Measurements from ENCODE around the gene CD44.

CD44 gene

GRCh38 chr11:35206616-35207015 is 67.6 kb downstream of the CD44 start:
- H3K9me2 ChIP-seq (replicated peaks; ENCODE audit: insufficient read depth, low read length): no peaks in the 10 kb centered on the region
- no peaks in the 10 kb centered on the region for H3K27me3 ChIP-seq (ENCODE audit: low read length)
- TF ChIP-seq CTCF (IDR thresholded peaks at IDR 0.05; ENCODE audit: insufficient read depth, low read length, poor library complexity, severe bottlenecking) (no peak), EZH2phosphoT487 (conservative IDR thresholded peaks at IDR 0.05; ENCODE audit: low read length) (no peak)
- no peak overlapping the region for H3K4me3 ChIP-seq (ENCODE audit: insufficient read depth, low read length, poor library complexity, severe bottlenecking)
- H3K9ac ChIP-seq (ENCODE audit: low read length): no peak overlapping the region
- H3K36me3 ChIP-seq (ENCODE audit: low read length): no peaks in the 10 kb centered on the region
- no peak overlapping the region for H3K27ac ChIP-seq (ENCODE audit: low read depth, low read length)
- no peak overlapping the region for H2AFZ ChIP-seq (ENCODE audit: low read depth, low read length, severe bottlenecking)
- no peaks in the 10 kb centered on the region for H3K9me3 ChIP-seq (ENCODE audit: insufficient read depth, low read length)
- no peaks in the 10 kb centered on the region for H3K79me2 ChIP-seq (ENCODE audit: insufficient read depth, low read length)
- no peak overlapping the region for H3K4me2 ChIP-seq (ENCODE audit: low read depth, low read length, poor library complexity, severe bottlenecking)
- no peaks in the 10 kb centered on the region for H4K20me1 ChIP-seq (ENCODE audit: low read depth, low read length)
- H3F3A ChIP-seq (ENCODE audit: insufficient read depth): no peaks in the 10 kb centered on the region

- no peak overlapping the region for H2AFZ ChIP-seq (ENCODE audit: low read depth, low read length, severe bottlenecking)
- H3K4me2 ChIP-seq (ENCODE audit: low read depth, low read length, poor library complexity, severe bottlenecking): no peak overlapping the region
- H3K9me3 ChIP-seq (ENCODE audit: insufficient read depth, low read length): no peaks in the 10 kb centered on the region
- no peak overlapping the region for H3K4me3 ChIP-seq (ENCODE audit: insufficient read depth, low read length, poor library complexity, severe bottlenecking)
- H3K9me2 ChIP-seq (replicated peaks; ENCODE audit: insufficient read depth, low read length): no peaks in the 10 kb centered on the region
- H3K27me3 ChIP-seq (ENCODE audit: low read length): no peaks in the 10 kb centered on the region
- no peaks in the 10 kb centered on the region for H3K36me3 ChIP-seq (ENCODE audit: low read length)
- H3F3A ChIP-seq (ENCODE audit: insufficient read depth): no peaks in the 10 kb centered on the region
- H3K9ac ChIP-seq (ENCODE audit: low read length): no peak overlapping the region
- no peaks in the 10 kb centered on the region for H3K79me2 ChIP-seq (ENCODE audit: insufficient read depth, low read length)
- no peak overlapping the region for H3K27ac ChIP-seq (ENCODE audit: low read depth, low read length)
- no peaks in the 10 kb centered on the region for H4K20me1 ChIP-seq (ENCODE audit: low read depth, low read length)
- no peak for TF ChIP-seq CTCF (IDR thresholded peaks at IDR 0.05; ENCODE audit: insufficient read depth, low read length, poor library complexity, severe bottlenecking)
- TF ChIP-seq EZH2phosphoT487 (conservative IDR thresholded peaks at IDR 0.05; ENCODE audit: low read length): no peak
Observed at GRCh38 chr11:35207471-35208403, 68.8 kb downstream of the CD44 start.

GRCh38 chr11:35208795-35209194 is 69.8 kb downstream of the CD44 start:
- H3K27me3 ChIP-seq (ENCODE audit: low read length): no peaks in the 10 kb centered on the region
- TF ChIP-seq CTCF (IDR thresholded peaks at IDR 0.05; ENCODE audit: insufficient read depth, low read length, poor library complexity, severe bottlenecking) (no peak), EZH2phosphoT487 (conservative IDR thresholded peaks at IDR 0.05; ENCODE audit: low read length) (no peak)
- H3K4me2 ChIP-seq (ENCODE audit: low read depth, low read length, poor library complexity, severe bottlenecking): no peak overlapping the region
- no peak overlapping the region for H3K27ac ChIP-seq (ENCODE audit: low read depth, low read length)
- H3K9ac ChIP-seq (ENCODE audit: low read length): no peak overlapping the region
- no peaks in the 10 kb centered on the region for H3K79me2 ChIP-seq (ENCODE audit: insufficient read depth, low read length)
- H3K9me2 ChIP-seq (replicated peaks; ENCODE audit: insufficient read depth, low read length): no peaks in the 10 kb centered on the region
- H3F3A ChIP-seq (ENCODE audit: insufficient read depth): no peaks in the 10 kb centered on the region
- H4K20me1 ChIP-seq (ENCODE audit: low read depth, low read length): no peaks in the 10 kb centered on the region
- H3K9me3 ChIP-seq (ENCODE audit: insufficient read depth, low read length): no peaks in the 10 kb centered on the region
- H3K4me3 ChIP-seq (ENCODE audit: insufficient read depth, low read length, poor library complexity, severe bottlenecking): no peak overlapping the region
- no peak overlapping the region for H2AFZ ChIP-seq (ENCODE audit: low read depth, low read length, severe bottlenecking)
- H3K36me3 ChIP-seq (ENCODE audit: low read length): no peaks in the 10 kb centered on the region

All from SU-DHL-6 (cell line).